IPS DF 4.7 (cell line): ENCODE results near the gene PEX6.

Experiments used
- DNase-seq: peaks from one replicate; pipeline ENCODE4 v3.0.0-alpha.2; 2013; ENCODE audit warnings: low spot score; ENCODE audit errors: extremely low read depth

Gene PEX6

DNA sequence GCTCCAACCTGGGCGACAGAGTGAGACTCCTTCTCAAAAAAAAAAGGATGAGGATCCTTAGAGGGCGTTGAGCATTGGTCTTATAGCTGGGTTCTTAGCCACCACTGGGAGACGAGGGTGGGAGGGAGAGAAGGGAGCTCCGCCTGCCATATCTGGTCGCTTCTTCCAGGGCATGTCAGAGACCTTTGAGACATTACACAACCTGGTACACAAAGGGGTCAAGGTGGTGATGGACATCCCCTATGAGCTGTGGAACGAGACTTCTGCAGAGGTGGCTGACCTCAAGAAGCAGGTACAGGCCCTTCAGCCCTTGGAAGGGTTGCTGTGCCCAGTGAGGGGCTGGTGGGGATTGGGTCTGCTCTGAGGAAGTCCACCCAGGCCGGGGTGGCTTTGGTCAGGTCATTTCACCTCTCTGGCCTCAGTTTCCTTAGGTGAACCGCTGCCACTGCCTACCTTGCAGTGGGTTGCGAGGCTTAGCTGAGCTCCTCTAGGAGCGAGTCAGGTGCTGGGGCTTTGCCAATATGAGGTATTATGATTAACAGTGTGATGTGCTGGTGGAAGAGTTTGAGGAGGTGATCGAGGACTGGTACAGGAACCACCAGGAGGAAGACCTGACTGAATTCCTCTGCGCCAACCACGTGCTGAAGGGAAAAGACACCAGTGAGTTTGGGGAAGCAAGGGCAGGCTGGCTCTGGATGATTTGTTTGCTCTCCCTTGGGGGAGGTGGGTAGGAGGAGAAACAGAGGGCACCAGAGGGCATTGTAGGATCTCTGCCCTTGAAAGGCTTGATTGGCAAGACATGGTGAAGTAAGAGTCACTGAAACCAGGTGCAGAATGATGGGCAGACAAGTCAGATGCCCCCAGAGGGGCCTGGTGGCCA is 41.2 kb downstream of the PEX6 start:
- no peak for DNase-seq

DNA sequence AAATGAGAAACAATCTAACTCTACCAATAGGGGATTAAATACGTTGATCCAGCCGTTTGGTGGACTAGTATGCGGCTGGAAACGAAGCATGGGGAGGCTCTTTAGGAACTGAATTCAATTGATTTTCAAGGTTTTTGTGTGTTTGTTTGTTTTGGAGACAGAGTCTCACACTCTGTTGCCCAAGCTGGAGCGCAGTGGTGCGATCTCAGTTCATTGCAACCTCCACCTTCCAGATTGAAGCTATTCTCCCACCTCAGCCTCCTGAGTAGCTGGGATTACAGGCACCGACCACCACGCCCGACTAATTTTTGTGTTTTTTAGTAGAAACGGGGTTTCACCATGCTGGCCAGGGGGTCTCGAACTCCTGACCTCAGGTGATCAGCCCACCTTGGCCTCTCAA is 42.6 kb downstream of the PEX6 start:
- DNase-seq: no peak

DNA sequence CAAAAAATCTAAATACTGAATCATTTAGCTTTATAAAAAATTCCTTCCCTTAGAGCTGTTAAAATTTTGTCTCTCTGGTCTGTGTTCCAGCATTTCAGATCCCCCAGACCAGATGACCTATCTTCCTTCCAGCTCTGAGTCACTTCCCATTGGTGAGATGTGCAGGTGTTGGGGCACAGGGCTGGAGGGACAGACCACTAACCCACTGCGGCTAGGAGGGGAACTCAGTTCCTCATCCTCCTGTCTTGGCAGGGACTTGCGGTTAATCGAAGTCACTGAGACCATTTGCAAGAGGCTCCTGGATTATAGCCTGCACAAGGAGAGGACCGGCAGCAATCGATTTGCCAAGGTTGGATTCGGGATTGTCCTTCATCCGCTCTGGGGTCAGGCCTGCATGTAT is 43.7 kb downstream of the PEX6 start:
- no peak for DNase-seq

DNA sequence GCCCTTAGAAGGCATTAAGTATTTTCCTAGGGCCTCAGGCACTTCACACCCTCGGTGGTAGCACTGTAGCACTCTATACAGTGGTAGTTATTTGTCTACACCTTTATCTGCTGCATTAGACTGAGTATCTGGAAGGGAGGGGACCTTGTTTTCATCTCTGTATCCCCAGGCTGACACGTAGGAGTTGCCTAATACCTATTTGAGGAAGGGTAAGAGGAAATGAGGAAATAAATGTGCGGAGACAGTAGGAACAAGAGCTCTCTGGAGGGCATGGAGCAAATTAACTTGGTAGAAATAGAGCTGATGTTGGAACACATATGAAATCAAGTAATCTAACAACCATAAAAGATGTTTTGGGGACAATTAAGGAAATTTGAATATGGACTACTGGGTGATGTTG is 45.8 kb downstream of the PEX6 start:
- DNase-seq: no peak

DNA sequence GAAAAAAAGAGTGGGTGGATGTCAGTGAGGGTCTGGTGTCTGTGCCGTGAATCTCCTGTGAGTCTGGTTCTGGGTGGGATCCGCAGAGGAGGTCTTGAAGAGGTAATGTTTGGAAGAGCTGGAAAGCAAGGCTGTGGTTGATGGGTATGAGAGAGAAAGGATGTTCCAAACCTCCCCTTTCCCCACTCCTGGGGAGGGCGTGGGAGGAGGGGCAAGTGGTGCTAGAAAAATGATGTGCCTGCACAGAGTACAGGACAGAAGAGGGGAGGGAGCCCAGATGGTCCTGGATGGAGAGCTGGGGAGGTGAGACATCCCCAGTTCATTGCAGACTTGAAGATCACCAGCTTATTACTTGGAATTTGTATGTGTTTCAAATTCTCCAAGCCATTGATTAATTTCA is 46.6 kb downstream of the PEX6 start:
- no peak for DNase-seq

DNA sequence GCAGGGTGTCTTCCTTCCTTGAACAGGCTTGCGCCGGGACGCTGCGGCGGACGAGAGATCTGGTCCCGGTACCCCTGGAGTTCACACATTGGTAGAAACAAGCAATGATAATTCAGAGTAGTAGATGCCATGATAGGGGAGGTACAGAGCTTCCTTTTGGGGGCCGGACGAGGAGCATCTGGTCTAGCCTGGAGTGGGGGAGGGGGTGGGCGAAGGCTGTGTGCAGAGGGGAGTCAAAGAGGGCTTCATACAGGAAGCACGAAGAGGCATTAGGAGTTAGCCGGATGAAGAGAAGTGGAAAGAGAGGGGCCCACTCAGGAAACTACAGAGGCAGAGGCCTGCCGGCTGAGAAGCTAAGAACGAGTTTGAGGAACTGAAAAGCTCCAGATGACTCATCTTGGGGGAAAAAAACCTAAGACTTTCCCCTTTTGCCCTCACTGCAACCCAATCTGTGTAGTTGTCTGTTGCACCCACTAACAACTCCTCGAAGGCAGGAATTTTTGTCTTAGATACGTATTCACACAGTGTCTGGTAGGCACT is 49.1 kb downstream of the PEX6 start:
- DNase-seq: no peak

DNA sequence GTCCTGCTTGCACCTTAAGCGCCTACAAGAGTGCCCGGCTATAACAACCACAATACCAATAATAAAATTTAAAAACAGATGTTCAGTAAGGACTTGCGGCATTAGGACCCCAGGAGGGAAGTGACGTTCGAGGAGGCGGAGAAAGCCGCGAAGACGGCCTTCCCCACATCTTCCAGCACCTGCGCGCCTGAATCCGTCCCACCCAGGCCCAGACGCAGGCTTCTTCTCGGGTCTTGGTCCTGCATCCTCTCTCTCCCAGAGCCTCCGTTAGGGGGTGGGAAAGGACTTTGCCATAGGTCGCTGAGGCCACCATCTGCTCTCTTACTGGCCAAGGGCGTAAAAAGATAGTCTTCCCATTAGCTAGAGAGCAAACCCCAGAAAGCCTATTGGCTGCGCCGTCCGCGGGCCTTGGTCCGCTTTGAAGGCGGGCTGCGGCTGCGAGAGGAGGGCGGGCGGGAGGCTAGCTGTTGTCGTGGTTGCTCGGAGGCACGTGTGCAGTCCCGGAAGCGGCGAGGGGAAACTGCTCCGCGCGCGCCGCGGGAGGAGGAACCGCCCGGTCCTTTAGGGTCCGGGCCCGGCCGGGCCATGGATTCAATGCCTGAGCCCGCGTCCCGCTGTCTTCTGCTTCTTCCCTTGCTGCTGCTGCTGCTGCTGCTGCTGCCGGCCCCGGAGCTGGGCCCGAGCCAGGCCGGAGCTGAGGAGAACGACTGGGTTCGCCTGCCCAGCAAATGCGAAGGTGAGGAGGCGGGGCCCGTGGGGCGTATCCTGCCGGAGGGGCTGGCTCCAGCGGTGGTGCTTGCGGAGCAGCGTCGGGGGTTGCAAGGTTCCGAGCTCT is 49.8 kb downstream of the PEX6 start, which contains the start of gene CNPY3:
CNPY3 (plus strand) TSS at position 495 of the 835 bp plus-strand sequence; CDS start at position 586, 91 bp downstream.
- peak; percentile 96 for DNase-seq

DNA sequence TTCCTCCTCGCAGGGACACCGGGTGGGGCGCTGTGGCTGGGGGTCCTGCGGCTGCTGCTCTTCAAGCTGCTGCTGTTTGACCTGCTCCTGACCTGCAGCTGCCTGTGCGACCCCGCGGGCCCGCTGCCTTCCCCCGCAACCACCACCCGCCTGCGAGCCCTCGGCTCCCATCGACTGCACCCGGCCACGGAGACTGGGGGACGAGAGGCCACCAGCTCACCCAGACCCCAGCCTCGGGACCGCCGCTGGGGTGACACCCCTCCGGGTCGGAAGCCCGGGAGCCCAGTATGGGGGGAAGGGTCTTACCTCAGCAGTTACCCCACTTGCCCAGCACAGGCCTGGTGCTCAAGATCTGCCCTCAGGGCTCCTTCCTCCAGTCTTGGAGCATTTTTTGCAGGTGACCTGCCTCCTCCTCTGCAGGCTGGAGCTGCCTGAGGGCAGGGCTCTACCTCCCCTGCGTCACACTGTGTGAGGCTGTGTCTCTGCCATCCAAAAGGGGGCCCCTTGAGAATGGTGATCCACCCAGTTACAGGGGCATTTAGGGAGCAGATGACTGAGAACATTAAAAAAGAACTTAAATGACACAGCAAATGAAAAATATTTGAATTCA is 53.6 kb downstream of the PEX6 start:
- no peak for DNase-seq

DNA sequence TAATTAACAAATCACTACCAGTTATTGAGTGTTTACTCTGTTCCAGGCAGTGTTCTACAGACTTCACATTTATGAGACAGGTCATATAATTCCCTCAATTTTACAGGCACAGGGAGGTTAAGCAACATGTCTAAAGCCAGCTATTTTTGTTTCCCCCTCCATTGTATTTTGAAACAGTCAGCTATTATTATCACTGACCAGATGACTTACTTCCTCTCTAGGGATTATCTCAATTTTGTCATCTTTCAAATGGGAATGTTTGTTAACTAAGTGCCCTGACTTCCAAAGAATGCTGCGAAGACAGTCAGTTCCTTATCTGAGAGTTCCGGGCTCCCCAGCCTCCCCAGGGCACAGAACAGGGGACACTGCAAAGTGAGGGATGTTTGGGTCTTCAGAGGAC is 55.3 kb downstream of the PEX6 start:
- DNase-seq: no peak

DNA sequence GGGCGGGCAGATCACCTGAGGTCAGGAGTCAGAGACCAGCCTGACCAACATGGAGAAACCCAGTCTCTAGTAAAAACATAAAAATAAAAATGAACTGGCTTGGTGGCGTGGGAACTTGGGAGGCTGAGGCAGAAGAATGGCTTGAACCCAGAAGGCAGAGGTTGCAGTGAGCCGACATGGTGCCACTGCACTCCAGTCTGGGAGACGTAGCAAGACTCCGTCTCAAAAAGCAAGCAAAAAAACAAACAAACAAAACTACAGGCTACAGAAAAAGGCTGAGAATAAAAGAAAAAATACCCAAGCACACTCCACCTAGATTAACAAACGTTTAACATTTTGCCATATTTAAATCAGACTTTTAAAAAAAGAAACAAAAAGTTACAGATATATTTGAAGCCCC is 57.2 kb downstream of the PEX6 start:
- DNase-seq: no peak

DNA sequence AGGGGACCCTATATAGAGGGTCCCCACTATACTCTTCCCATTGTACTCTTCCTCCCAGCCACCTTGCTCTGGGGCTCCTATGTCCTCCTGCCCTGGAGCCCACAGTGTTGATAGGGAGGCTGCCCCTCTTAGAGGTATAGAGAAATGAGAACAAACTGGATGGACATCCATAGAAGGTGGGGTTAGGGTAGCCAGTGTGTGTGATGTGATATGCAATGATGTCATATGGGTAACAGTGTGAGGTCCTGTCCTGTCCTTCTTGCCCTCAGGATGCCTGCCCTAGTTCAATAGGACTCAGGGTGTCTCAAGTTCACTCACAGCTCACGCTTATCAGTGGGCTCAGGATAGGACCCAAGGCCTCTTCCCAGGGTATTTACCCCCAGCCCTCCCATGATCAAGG is 62.7 kb downstream of the PEX6 start:
- DNase-seq: no peak

DNA sequence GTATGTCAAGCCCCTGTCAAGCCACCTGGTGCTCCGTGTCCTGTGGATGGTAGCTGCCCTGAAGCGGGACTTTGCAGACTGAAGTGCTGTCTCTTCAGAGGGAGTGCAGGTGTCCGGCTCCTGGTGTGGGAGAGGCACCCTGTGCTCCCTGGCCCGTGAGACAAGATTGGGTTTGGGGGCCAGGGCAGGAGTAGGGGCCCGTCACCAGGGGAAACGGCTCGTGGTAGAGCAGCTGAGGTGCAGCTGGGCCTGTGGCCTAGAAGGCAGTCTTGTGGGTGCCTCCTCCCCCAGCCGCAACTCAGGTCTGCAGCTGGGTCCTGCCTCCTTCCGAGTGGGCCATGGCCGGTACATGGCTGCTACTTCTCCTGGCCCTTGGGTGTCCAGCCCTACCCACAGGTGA is 63.2 kb downstream of the PEX6 start, which contains the start of gene PTCRA:
PTCRA (plus strand) TSS at position 322 of the 400 bp plus-strand sequence; CDS start at position 339, 17 bp downstream.
- no peak for DNase-seq

DNA sequence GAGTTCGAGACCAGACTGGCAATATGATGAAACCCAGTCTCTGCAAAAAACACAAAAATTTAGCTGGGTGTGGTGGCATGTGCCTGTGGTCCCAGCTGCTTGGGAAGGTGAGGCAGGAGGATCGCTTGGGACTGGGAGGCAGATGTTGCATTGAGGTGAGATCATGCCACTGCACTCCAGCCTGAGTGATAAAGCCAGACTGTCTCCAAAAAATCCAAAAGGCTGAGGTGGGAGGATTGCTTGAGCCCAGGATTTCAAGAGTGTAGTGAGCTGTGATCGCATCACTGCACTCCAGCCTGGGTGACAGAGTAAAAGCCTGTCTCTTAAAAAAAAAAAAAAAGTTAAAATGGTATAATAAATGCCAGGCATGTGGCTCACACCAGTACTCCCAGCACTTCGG is 64.4 kb downstream of the PEX6 start:
- no peak for DNase-seq
